B cell (primary cell): Measurements from ENCODE around the gene DERA. TPM values are rescaled to one million over a fixed set of nuclear protein-coding genes. Genes with fewer than 3 reads are reported as not detected.

Experiments
- ATAC-seq: fragments of 200-7000 bp; cut with Tn5 transposase; one replicate; pipeline ENCODE4 v1.10.0; 2021; ENCODE audit warnings: low read depth, mild to moderate bottlenecking, moderate number of reproducible peaks, moderate library complexity
- CTCF ChIA-PET: fragments of 350-600 bp; sonication (Branson Sonifier 250); formaldehyde crosslinking; loops from one replicate; lab custom pipeline; 2021; ENCODE audit warnings: antibody characterized with exemption, inconsistent platforms; lab: Charles Lee
- POLR2A ChIA-PET: fragments of 350-600 bp; sonication (Branson Sonifier 250); formaldehyde crosslinking; loops from one replicate; lab custom pipeline; 2021; ENCODE audit warnings: antibody characterized with exemption; lab: Charles Lee
- DNase-seq: peaks from one replicate; pipeline ENCODE4 v3.0.0; 2013
- H2AFZ ChIP-seq: 2 replicates; pipeline ENCODE4 v1.6.1; 2012; ENCODE audit warnings: mild to moderate bottlenecking, low read depth, low read length; ENCODE audit not compliant: insufficient read depth, poor library complexity, severe bottlenecking
- H3K27ac ChIP-seq, 2 donors: 1 replicate in 1 of 2; 2 replicates in 1 of 2; pipeline ENCODE4 v1.5.1; 2012 to 2013; ENCODE audit warnings: low read length in 2 of 2, mild to moderate bottlenecking in 2 of 2, moderate library complexity in 1 of 2
- H3K27me3 ChIP-seq, 4 experiments: fragments of 200-600 bp in 1 of 4; sonication (generic) in 1 of 4; replicated peaks in 1 of 4; 1 replicate in 2 of 4; 2 replicates in 2 of 4; pipeline versions ENCODE4 v1.6.1 to v1.7.0; 2013 to 2016; ENCODE audit warnings: low read length in 3 of 4, mild to moderate bottlenecking in 2 of 4, mixed read lengths in 1 of 4, moderate library complexity in 1 of 4; ENCODE audit not compliant: insufficient read depth in 4 of 4, control insufficient read depth in 3 of 4; ENCODE audit errors: control extremely low read depth in 1 of 4
- H3K36me3 ChIP-seq, 2 experiments: replicated peaks in 1 of 2; 1 replicate in 1 of 2; 2 replicates in 1 of 2; pipeline versions ENCODE4 v1.6.1 to v1.7.1; 2013; ENCODE audit warnings: low read length in 1 of 2; ENCODE audit not compliant: insufficient read depth in 2 of 2, control insufficient read depth in 1 of 2; ENCODE audit errors: control extremely low read depth in 1 of 2, extremely low read depth in 1 of 2
- H3K4me1 ChIP-seq, 2 donors: fragments of 200-600 bp in 1 of 2; sonication (generic) in 1 of 2; 1 replicate in 1 of 2; 2 replicates in 1 of 2; pipeline versions ENCODE4 v1.5.1 to v1.6.1; 2013 to 2017; ENCODE audit warnings: low read length in 2 of 2; ENCODE audit not compliant: control insufficient read depth in 2 of 2, insufficient read depth in 2 of 2
- H3K4me2 ChIP-seq: replicated peaks from 2 replicates; pipeline ENCODE3; 2012; ENCODE audit warnings: mild to moderate bottlenecking, low read depth, low read length; ENCODE audit not compliant: poor library complexity, severe bottlenecking
- H3K4me3 ChIP-seq, 5 experiments: fragments of 200-600 bp in 1 of 5; sonication (generic) in 1 of 5; 1 replicate in 3 of 5; 2 replicates in 2 of 5; pipeline versions ENCODE4 v1.5.1 to v1.7.0; 2011 to 2016; ENCODE audit warnings: low read length in 4 of 5, mild to moderate bottlenecking in 4 of 5, low read depth in 2 of 5, control low read depth in 1 of 5, moderate library complexity in 1 of 5; ENCODE audit not compliant: insufficient read depth in 1 of 5; ENCODE audit errors: control extremely low read depth in 1 of 5, extremely low read depth in 1 of 5
- H3K79me2 ChIP-seq: fragments of 200-600 bp; sonication (generic); one replicate; pipeline ENCODE4 v1.6.0; 2016; ENCODE audit warnings: low read length; ENCODE audit not compliant: control insufficient read depth, insufficient read depth
- H3K9ac ChIP-seq: fragments of 200-600 bp; sonication (generic); 2 replicates; pipeline ENCODE4 v1.6.1; 2017; ENCODE audit warnings: mild to moderate bottlenecking, low read length, moderate library complexity
- H3K9me3 ChIP-seq, 3 donors: one replicate each; pipeline versions ENCODE4 v1.6.1 to v1.7.1; 2013; ENCODE audit warnings: low read length in 2 of 3; ENCODE audit not compliant: control insufficient read depth in 2 of 3, insufficient read depth in 1 of 3; ENCODE audit errors: control extremely low read depth in 1 of 3
- H4K20me1 ChIP-seq: 2 replicates; pipeline ENCODE4 v1.6.0; 2012; ENCODE audit warnings: mild to moderate bottlenecking, low read length; ENCODE audit not compliant: insufficient read depth, control insufficient read depth, poor library complexity, severe bottlenecking
- H3K27ac Mint-ChIP-seq: one replicate; pipeline ENCODE4 v1.8.0; 2021; ENCODE audit warnings: mixed read lengths
- H3K27me3 Mint-ChIP-seq: one replicate; pipeline ENCODE4 v1.8.0; 2021; ENCODE audit warnings: mixed read lengths
- H3K4me1 Mint-ChIP-seq: one replicate; pipeline ENCODE4 v1.8.0; 2021; ENCODE audit warnings: mixed read lengths
- H3K4me3 Mint-ChIP-seq: one replicate; pipeline ENCODE4 v1.8.0; 2021; ENCODE audit warnings: mixed read lengths
- H3K9me3 Mint-ChIP-seq: one replicate; pipeline ENCODE4 v1.8.0; 2022; ENCODE audit warnings: mixed read lengths; ENCODE audit not compliant: insufficient read depth
- CTCF ChIP-seq: fragments of 200-600 bp; IDR thresholded peaks from one replicate; pipeline ENCODE4 v1.8.0; 2022; ENCODE audit warnings: antibody characterized with exemption, mild to moderate bottlenecking
- EZH2 ChIP-seq: IDR thresholded peaks from 2 replicates; pipeline ENCODE4 v1.6.1; 2012; ENCODE audit warnings: borderline replicate concordance, low read depth, mild to moderate bottlenecking, moderate library complexity, low read length; ENCODE audit not compliant: insufficient read depth, poor library complexity, severe bottlenecking
- WGBS: methylation state at CpG from one replicate; pipeline ENCODE4 v1.1.5; 2013; ENCODE audit warnings: missing lambda C conversion rate; ENCODE audit not compliant: insufficient coverage; 5-methylcytosine and 5-hydroxymethylcytosine counted together
- intact Hi-C: fragments of 100-400 bp; cut with micrococcal nuclease; formaldehyde crosslinking; loops from one replicate; pipeline ENCODE4 v1.10.0; 2022
- polyA plus RNA-seq: library from polyadenylated mRNA; depleted of rRNA; stranded (reverse); fragments of >200 nt; gene quantifications from 2 replicates; pipeline ENCODE4 v1.2.3, GENCODE V29; 2012
- total RNA-seq, 2 donors: library from RNA; stranded (reverse); fragments of 120-200 nt in 1 of 2; gene quantifications; 1 replicate in 1 of 2; 2 replicates in 1 of 2; pipeline versions ENCODE4 v1.2.3 to v1.2.4, GENCODE V29; 2013 to 2022

DERA gene
- total and polyA plus RNA-seq, 2 donors (not counting 1 experiment from before 2014, with no cell fraction given) = 9.4 to 20.5 TPM

DNA sequence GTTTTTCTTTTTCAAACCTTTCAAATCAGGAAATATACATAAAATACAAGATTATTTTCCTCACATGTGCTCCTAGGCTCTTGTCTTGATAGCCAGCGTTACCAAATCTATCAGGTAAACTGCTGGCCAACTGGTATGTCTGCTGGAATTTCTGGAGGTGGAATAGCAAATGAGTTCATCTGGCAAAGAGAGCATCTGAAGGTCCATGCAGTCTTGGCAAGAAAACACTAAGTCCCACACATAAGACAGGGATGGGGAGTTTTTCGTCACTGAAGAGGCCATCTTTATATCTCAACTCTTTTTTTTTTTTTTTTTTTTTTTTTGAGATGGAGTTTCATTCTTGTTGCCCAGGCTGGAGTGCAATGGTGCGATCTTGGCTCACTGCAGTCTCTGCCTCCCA, 60.1 kb downstream of the DERA start:
- ATAC-seq (no peak), DNase-seq (no peak)
- Mint-ChIP-seq H3K9me3 (no peaks in the 10 kb centered on the region), H3K27ac (no peak overlapping the region), H3K27me3 (no peaks in the 10 kb centered on the region), H3K4me3 (no peak overlapping the region), H3K4me1 (no peaks in the 10 kb centered on the region)
- WGBS = 100% methylated on average over 1 of the region's 3 CpGs
- CTCF ChIA-PET = no interaction called here
- no peaks in the 10 kb centered on the region for H3K79me2 ChIP-seq
- no peak overlapping the region for H3K4me3 ChIP-seq
- no peak overlapping the region for H2AFZ ChIP-seq
- no peaks in the 10 kb centered on the region for H4K20me1 ChIP-seq
- H3K27me3 ChIP-seq = no peaks in the 10 kb centered on the region
- intact Hi-C loops = no loop called here
- H3K27ac ChIP-seq = no peak overlapping the region
- POLR2A ChIA-PET = no interaction called here
- no peaks in the 10 kb centered on the region for H3K4me1 ChIP-seq
- no peaks in the 10 kb centered on the region for H3K9me3 ChIP-seq
- no peak overlapping the region for H3K9ac ChIP-seq
- peaks cover 0 to 3% of the 10 kb centered on the region in 2 experiments for H3K36me3 ChIP-seq
- no peak overlapping the region for H3K4me2 ChIP-seq
- TF ChIP-seq CTCF (no peak), EZH2 (no peak)

GRCh38 chr12:15972894-15973293, 61.8 kb downstream of the DERA start:
- intact Hi-C loops = no loop called here

More at GRCh38 chr12:15972894-15973293, 61.8 kb downstream of the DERA start:
- Histone ChIP-seq H3K4me2 (no peak overlapping the region), H3K79me2 (no peaks in the 10 kb centered on the region), H4K20me1 (no peaks in the 10 kb centered on the region), H3K27ac (no peak overlapping the region), H3K9ac (no peak overlapping the region), H3K4me3 (no peak overlapping the region), H3K9me3 (no peaks in the 10 kb centered on the region), H3K27me3 (no peaks in the 10 kb centered on the region), H2AFZ (no peak overlapping the region), H3K36me3 (no peaks in the 10 kb centered on the region), H3K4me1 (no peaks in the 10 kb centered on the region)
- ChIA-PET POLR2A (no interaction called here), CTCF (no interaction called here)
- WGBS = no CpG with 5 or more reads among the region's 4 CpGs
- H3K9me3 Mint-ChIP-seq = no peaks in the 10 kb centered on the region
- H3K27me3 Mint-ChIP-seq = no peaks in the 10 kb centered on the region
- no peaks in the 10 kb centered on the region for H3K4me1 Mint-ChIP-seq
- H3K4me3 Mint-ChIP-seq = no peak overlapping the region
- ATAC-seq (no peak), DNase-seq (no peak)
- no peak overlapping the region for H3K27ac Mint-ChIP-seq
- TF ChIP-seq CTCF = no peak
